ENCODE data around the gene SLC1A3.

Gene SLC1A3

GRCh38 chr5:36658038-36658756 lies 51.8 kb downstream of the SLC1A3 start:
- no peak for DNase-seq

- no peak for DNase-seq
These were observed 53.0 kb downstream of the SLC1A3 start for GRCh38 chr5:36659411-36659810.

GRCh38 chr5:36660397-36661049 lies 54.1 kb downstream of the SLC1A3 start:
- DNase-seq = no peak

- no peak for DNase-seq
These were observed 55.2 kb downstream of the SLC1A3 start for GRCh38 chr5:36661456-36662220.

- DNase-seq = peak; percentile 58
These were observed 56.0 kb downstream of the SLC1A3 start for GRCh38 chr5:36662291-36662851.

GRCh38 chr5:36664766-36665165 lies 58.4 kb downstream of the SLC1A3 start:
- no peak for DNase-seq

GRCh38 chr5:36665628-36666027 lies 59.2 kb downstream of the SLC1A3 start:
- DNase-seq = no peak

- DNase-seq = no peak
These were observed 59.9 kb downstream of the SLC1A3 start for GRCh38 chr5:36666274-36666673.

- DNase-seq = no peak
These were observed 60.6 kb downstream of the SLC1A3 start for GRCh38 chr5:36666986-36667385.

- no peak for DNase-seq
These were observed 61.4 kb downstream of the SLC1A3 start for GRCh38 chr5:36667824-36668223.

- no peak for DNase-seq
These were observed 62.7 kb downstream of the SLC1A3 start for GRCh38 chr5:36669015-36669651.

GRCh38 chr5:36670548-36670947 lies 64.1 kb downstream of the SLC1A3 start:
- DNase-seq = no peak

- no peak for DNase-seq
These were observed 68.9 kb downstream of the SLC1A3 start for GRCh38 chr5:36675282-36675681.

GRCh38 chr5:36679221-36679989 lies 73.0 kb downstream of the SLC1A3 start:
- no peak for DNase-seq

GRCh38 chr5:36680066-36680465 lies 73.7 kb downstream of the SLC1A3 start:
- no peak for DNase-seq

GRCh38 chr5:36681711-36682110 lies 75.3 kb downstream of the SLC1A3 start:
- DNase-seq = no peak

GRCh38 chr5:36682499-36682898 lies 76.1 kb downstream of the SLC1A3 start:
- no peak for DNase-seq

- peak; percentile 69 for DNase-seq
These were observed 77.5 kb downstream of the SLC1A3 start for GRCh38 chr5:36683821-36684434.

GRCh38 chr5:36685631-36686288 lies 79.4 kb downstream of the SLC1A3 start:
- no peak for DNase-seq

GRCh38 chr5:36686881-36687280 lies 80.5 kb downstream of the SLC1A3 start:
- no peak for DNase-seq

GRCh38 chr5:36688722-36689121 lies 82.3 kb downstream of the SLC1A3 start:
- no peak for DNase-seq

All from left hindlimb (tissue), 1 donor.